22Rv1 (cell line): ENCODE measurements around the gene RNASET2.
"Not testable (repeated sequence)": the region's sequence is repeated elsewhere in the genome, so short reads cannot be mapped to it uniquely, and the experiment has no call there.

ENCODE experiments used
- H3K27ac ChIP-seq: fragments of 450-650 bp; 2 replicates; pipeline ENCODE4 v1.5.1; 2017
- CTCF ChIP-seq: fragments of 450-650 bp; IDR thresholded peaks from 2 replicates; pipeline ENCODE4 v1.5.1; 2017; ENCODE audit warnings: mild to moderate bottlenecking
- ZFX ChIP-seq: fragments of 450-650 bp; IDR thresholded peaks from 2 replicates; pipeline ENCODE4 v1.6.1; 2017; ENCODE audit warnings: antibody characterized with exemption, borderline replicate concordance

RNASET2 gene

GRCh38 chr6:166926748-166927147, 29.6 kb downstream of the RNASET2 start:
- no peak overlapping the region for H3K27ac ChIP-seq
- TF ChIP-seq CTCF (no peak), ZFX (no peak)

GRCh38 chr6:166925141-166925996, 31.0 kb downstream of the RNASET2 start:
- no peak for TF ChIP-seq CTCF
- TF ChIP-seq ZFX = no peak
- H3K27ac ChIP-seq = no peak overlapping the region

GRCh38 chr6:166924531-166924930, 31.8 kb downstream of the RNASET2 start:
- TF ChIP-seq ZFX (no peak), CTCF (no peak)

GRCh38 chr6:166922937-166923336, 33.4 kb downstream of the RNASET2 start:
- H3K27ac ChIP-seq = no peak overlapping the region
- TF ChIP-seq ZFX = no peak
- no peak for TF ChIP-seq CTCF

More at GRCh38 chr6:166924531-166924930, 31.8 kb downstream of the RNASET2 start:
- no peak overlapping the region for H3K27ac ChIP-seq

- H3K27ac ChIP-seq = no peak overlapping the region
- no peak for TF ChIP-seq CTCF
Measured at GRCh38 chr6:166921570-166921969, 34.8 kb downstream of the RNASET2 start.

GRCh38 chr6:166916824-166917223, 39.5 kb downstream of the RNASET2 start:
- no peak overlapping the region for H3K27ac ChIP-seq
- TF ChIP-seq CTCF = no peak
- no peak for TF ChIP-seq ZFX

GRCh38 chr6:166915484-166915883, 40.9 kb downstream of the RNASET2 start:
- not testable (repeated sequence) for H3K27ac ChIP-seq

GRCh38 chr6:166914952-166915351, 41.4 kb downstream of the RNASET2 start:
- H3K27ac ChIP-seq = not testable (repeated sequence)
